WTC11 (cell line): ENCODE results near the gene OR5B12. TPM values are rescaled to one million over a fixed set of nuclear protein-coding genes. Genes with fewer than 3 reads are reported as not detected.

Experiments used
- ATAC-seq: fragments of 200-7000 bp; cut with Tn5 transposase; 2 replicates; pipeline ENCODE4 v1.10.0; 2021; ENCODE audit warnings: mild to moderate bottlenecking, moderate library complexity
- CTCF ChIA-PET: fragments of 300-600 bp; sonication (Branson Sonifier 250); formaldehyde crosslinking; loops from one replicate; lab custom pipeline; 2021; ENCODE audit warnings: antibody characterized with exemption; lab: Charles Lee
- POLR2A ChIA-PET: fragments of 350-600 bp; sonication (Branson Sonifier 250); formaldehyde crosslinking; loops from one replicate; lab custom pipeline; 2021; ENCODE audit warnings: antibody characterized with exemption; lab: Charles Lee
- DNase-seq: peaks from one replicate; pipeline ENCODE4 v3.0.0; 2021; ENCODE audit warnings: low spot score
- H3K27ac Mint-ChIP-seq: 2 replicates; pipeline ENCODE4 v1.8.0; 2021; ENCODE audit warnings: mixed read lengths
- H3K27me3 Mint-ChIP-seq: 2 replicates; pipeline ENCODE4 v1.8.0; 2021; ENCODE audit warnings: low read depth, mild to moderate bottlenecking, moderate library complexity, mixed read lengths
- H3K36me3 Mint-ChIP-seq: 2 replicates; pipeline ENCODE4 v1.8.0; 2021; ENCODE audit warnings: mixed read lengths
- H3K4me1 Mint-ChIP-seq: 2 replicates; pipeline ENCODE4 v1.8.0; 2022; ENCODE audit warnings: mixed read lengths
- H3K4me3 Mint-ChIP-seq: 2 replicates; pipeline ENCODE4 v1.8.0; 2021; ENCODE audit warnings: mild to moderate bottlenecking, moderate library complexity, mixed read lengths
- H3K9me3 Mint-ChIP-seq: 2 replicates; pipeline ENCODE4 v1.8.0; 2021; ENCODE audit warnings: mixed read lengths
- ATF1 ChIP-seq: sonication (generic); formaldehyde crosslinking; IDR thresholded peaks from 2 replicates; pipeline ENCODE4 v1.8.1; 2023; ENCODE audit warnings: mild to moderate bottlenecking, moderate library complexity, missing genetic modification reagents
- ATF3 ChIP-seq: sonication (generic); formaldehyde crosslinking; conservative IDR thresholded peaks from 2 replicates; pipeline ENCODE4 v1.8.1; 2022; ENCODE audit warnings: mild to moderate bottlenecking, missing genetic modification reagents
- CREB1 ChIP-seq: sonication (generic); formaldehyde crosslinking; IDR thresholded peaks from 2 replicates; pipeline ENCODE4 v1.8.0; 2023; ENCODE audit warnings: mild to moderate bottlenecking, missing genetic modification reagents
- IRF2 ChIP-seq: sonication (generic); formaldehyde crosslinking; IDR thresholded peaks from 2 replicates; pipeline ENCODE4 v1.8.0; 2022; ENCODE audit warnings: low read depth, missing genetic modification reagents, borderline replicate concordance
- NR3C1 ChIP-seq: sonication (generic); formaldehyde crosslinking; conservative IDR thresholded peaks from 2 replicates; pipeline ENCODE4 v1.8.1; 2023; ENCODE audit warnings: low read depth, mild to moderate bottlenecking, missing genetic modification reagents
- SOX15 ChIP-seq: fragments of 250-450 bp; sonication (Bioruptor Pico); IDR thresholded peaks from 2 replicates; pipeline ENCODE4 v1.9.0; 2021; ENCODE audit warnings: mild to moderate bottlenecking
- total RNA-seq: library from RNA; stranded (reverse); gene quantifications from 3 replicates; pipeline ENCODE4 v1.2.3, GENCODE V29; 2021
- TF ChIP-seq, protein P1 (sequence below): sonication (generic); formaldehyde crosslinking; IDR thresholded peaks from 2 replicates; pipeline ENCODE4 v1.8.1; 2022; ENCODE audit warnings: missing genetic modification reagents, borderline replicate concordance
- TF ChIP-seq, protein P2 (sequence below): fragments of 200-600 bp; IDR thresholded peaks from 2 replicates; pipeline ENCODE4 v1.8.0; 2022; ENCODE audit warnings: antibody characterized with exemption

OR5B12 gene
- total RNA-seq, 1 experiment from 2014 or later: not detected

GRCh38 chr11:58391879-58392278 lies 50.2 kb downstream of the OR5B12 start (continued):
- TF ChIP-seq, protein P1, sequence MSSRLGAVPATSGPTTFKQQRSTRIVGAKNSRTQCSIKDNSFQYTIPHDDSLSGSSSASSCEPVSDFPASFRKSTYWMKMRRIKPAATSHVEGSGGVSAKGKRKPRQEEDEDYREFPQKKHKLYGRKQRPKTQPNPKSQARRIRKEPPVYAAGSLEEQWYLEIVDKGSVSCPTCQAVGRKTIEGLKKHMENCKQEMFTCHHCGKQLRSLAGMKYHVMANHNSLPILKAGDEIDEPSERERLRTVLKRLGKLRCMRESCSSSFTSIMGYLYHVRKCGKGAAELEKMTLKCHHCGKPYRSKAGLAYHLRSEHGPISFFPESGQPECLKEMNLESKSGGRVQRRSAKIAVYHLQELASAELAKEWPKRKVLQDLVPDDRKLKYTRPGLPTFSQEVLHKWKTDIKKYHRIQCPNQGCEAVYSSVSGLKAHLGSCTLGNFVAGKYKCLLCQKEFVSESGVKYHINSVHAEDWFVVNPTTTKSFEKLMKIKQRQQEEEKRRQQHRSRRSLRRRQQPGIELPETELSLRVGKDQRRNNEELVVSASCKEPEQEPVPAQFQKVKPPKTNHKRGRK (CRISPR knock-in tag): no peak
- TF ChIP-seq, protein P2, sequence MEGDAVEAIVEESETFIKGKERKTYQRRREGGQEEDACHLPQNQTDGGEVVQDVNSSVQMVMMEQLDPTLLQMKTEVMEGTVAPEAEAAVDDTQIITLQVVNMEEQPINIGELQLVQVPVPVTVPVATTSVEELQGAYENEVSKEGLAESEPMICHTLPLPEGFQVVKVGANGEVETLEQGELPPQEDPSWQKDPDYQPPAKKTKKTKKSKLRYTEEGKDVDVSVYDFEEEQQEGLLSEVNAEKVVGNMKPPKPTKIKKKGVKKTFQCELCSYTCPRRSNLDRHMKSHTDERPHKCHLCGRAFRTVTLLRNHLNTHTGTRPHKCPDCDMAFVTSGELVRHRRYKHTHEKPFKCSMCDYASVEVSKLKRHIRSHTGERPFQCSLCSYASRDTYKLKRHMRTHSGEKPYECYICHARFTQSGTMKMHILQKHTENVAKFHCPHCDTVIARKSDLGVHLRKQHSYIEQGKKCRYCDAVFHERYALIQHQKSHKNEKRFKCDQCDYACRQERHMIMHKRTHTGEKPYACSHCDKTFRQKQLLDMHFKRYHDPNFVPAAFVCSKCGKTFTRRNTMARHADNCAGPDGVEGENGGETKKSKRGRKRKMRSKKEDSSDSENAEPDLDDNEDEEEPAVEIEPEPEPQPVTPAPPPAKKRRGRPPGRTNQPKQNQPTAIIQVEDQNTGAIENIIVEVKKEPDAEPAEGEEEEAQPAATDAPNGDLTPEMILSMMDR: no peak
- TF ChIP-seq ATF1 (CRISPR knock-in tag) (no peak), SOX15 (CRISPR knock-in tag) (no peak)

- ChIA-PET POLR2A (no interaction called here), CTCF (no interaction called here)
- Mint-ChIP-seq H3K4me1 (no peaks in the 10 kb centered on the region), H3K4me3 (no peak overlapping the region), H3K9me3 (peaks cover 36% of the 10 kb centered on the region), H3K27ac (no peak overlapping the region), H3K36me3 (peaks cover 5% of the 10 kb centered on the region; the same call in 1 of the 2 replicates), H3K27me3 (no peaks in the 10 kb centered on the region)
- TF ChIP-seq IRF2 (CRISPR knock-in tag) (no peak), NR3C1 (CRISPR knock-in tag) (no peak), CREB1 (CRISPR knock-in tag) (no peak), ATF3 (no peak)
- DNase-seq: no peak
- no peak for ATAC-seq
Measured at GRCh38 chr11:58390551-58391063, 51.4 kb downstream of the OR5B12 start.

Other genes with a start within 250 kb of the OR5B12 start
- gene OR1S2, start 238.1 kb downstream of the OR5B12 start, total RNA-seq: not detected in 3 replicates
- not detected in 3 replicates for gene OR1S1, start 229.5 kb downstream of the OR5B12 start, total RNA-seq
- gene OR10Q1, start 213.3 kb downstream of the OR5B12 start, total RNA-seq: not detected in 3 replicates
- not detected in 3 replicates for gene OR10W1, start 174.0 kb downstream of the OR5B12 start, total RNA-seq
- not detected in 3 replicates for gene OR5B17, start 83.2 kb downstream of the OR5B12 start, total RNA-seq
- gene OR5B3, start 35.4 kb downstream of the OR5B12 start, total RNA-seq: not detected in 3 replicates
- not detected in 3 replicates for gene OR5B2, start 14.1 kb downstream of the OR5B12 start, total RNA-seq
- gene OR5B21, start 65.9 kb upstream of the OR5B12 start, total RNA-seq: not detected in 3 replicates
- gene LPXN, start 133.6 kb upstream of the OR5B12 start, total RNA-seq: 2.1 to 2.7 TPM (median 2.6 TPM) in 3 replicates
- 27.0 to 29.0 TPM (median 28.1 TPM) in 3 replicates for gene ZFP91, start 136.8 kb upstream of the OR5B12 start, total RNA-seq
- 0.55 to 1.6 TPM (median 0.82 TPM) in 3 replicates for gene CNTF, start 180.4 kb upstream of the OR5B12 start, total RNA-seq